ENCODE measurements around the gene TESMIN.

Gene TESMIN

DNA sequence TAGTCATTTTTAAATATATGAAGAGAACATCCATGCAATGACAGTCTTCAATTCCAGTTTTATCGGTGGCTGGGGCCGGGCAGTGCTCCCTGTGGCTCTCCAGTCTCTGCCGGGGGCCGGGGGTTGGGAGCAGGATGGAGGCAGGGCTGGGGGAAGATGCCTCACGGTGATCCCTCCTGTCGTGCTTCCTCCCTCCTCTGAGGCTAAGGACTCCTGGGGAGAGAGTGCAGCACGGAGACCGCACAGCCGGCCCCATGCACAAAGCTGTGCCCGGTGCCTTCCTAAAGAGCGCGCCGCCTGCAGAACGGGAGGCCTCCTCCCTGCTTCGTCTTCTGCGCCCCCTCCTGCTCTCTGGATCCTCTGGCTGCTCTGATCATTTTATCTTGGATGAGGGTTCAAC, 46.4 kb downstream of the TESMIN start:
- no peak for DNase-seq

DNA sequence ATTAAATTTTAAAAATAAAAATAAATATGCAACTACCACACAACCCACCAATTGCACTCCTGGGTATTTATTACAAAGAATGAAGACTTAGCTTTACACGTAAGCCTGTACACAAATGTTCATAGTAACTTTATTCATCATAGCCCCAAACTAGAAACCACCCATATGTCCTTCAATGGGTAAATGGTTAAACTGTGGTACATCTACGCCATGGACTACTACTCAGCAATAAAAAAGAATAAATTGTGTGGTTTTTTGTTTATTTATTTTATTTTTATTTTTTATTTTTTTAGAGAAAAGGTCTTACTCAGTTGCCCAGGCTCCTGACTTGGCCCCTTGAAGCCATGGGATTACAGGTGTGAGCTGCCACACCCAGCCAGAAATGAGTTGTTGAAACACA, 52.3 kb downstream of the TESMIN start:
- DNase-seq: no peak

DNA sequence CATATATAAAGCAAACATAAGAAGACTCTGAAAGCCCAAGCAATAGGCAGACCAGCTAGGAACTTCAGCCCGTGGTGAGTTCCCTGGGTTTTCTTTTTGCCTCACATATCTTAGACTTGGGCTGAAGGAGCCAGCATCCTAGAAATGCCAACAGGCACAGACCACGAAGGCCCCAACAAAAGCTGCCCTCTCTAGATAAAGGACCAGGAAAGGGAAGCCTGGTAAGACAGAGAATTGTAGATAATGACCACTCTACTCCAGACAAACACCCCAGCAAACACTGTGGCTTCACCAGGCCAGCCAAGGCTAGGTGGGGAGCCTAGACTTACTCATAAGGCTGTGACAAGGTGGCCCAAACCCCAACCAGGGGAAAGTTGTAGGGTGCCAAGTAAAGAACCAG, 55.8 kb downstream of the TESMIN start:
- DNase-seq: no peak

DNA sequence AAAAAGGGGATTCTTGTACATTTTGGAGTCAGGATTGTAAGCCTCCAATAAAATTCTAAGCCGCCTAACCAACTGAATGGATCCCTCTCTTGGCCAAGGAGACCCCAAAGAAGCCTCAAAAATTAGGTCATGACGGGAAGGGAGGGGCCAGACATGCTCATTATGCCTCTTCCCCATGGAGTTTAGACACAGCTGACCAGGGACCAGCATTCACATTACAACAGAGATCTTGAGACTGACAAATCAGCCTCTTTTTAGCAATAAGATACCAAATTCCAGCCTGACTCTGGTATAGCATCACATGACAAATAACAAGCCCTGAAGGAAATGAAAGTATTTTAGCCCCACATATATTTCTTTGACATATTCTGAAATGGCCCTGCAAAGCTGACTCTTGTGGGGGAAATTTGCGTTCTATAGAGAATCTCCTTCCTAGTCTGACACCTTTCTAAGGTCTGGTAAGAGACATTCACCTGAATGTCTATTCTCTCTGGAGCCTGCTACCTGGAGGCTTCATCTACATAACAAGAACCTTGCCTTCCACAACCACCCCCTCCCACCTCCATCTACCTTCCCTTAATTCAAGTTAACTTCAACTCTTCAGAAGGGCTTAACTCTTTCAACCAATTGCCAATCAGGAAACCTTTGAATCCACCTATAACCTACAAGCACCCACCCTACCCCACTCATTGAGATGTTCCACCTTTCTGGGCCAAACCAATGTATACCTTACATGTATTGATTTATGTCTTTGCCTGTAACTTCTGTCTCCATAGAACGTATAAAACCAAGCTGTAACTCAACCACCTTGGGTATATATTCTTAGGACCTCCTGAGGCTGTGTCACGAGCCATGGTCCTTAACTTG, 56.7 kb downstream of the TESMIN start:
- no peak for DNase-seq

DNA sequence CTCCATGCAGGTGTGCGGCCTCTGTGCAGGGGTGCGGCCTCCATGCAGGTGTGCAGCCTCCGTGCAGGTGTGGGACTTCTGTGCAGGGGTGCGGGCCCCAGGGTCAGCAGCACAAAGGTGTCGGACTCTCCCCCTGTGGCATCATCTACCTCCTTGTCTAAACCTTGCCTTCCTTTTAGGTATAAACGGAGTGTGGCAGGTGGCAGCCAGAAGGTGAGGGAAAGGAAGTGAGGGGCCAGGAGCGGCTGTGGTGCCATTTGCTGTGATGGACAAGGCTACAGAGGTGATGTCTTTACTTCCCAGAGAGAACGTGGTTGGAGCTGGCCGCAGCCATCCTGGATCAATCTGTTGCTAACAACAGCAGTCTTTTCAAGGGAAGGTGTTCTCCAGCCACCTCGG, 57.8 kb downstream of the TESMIN start:
- DNase-seq: no peak

DNA sequence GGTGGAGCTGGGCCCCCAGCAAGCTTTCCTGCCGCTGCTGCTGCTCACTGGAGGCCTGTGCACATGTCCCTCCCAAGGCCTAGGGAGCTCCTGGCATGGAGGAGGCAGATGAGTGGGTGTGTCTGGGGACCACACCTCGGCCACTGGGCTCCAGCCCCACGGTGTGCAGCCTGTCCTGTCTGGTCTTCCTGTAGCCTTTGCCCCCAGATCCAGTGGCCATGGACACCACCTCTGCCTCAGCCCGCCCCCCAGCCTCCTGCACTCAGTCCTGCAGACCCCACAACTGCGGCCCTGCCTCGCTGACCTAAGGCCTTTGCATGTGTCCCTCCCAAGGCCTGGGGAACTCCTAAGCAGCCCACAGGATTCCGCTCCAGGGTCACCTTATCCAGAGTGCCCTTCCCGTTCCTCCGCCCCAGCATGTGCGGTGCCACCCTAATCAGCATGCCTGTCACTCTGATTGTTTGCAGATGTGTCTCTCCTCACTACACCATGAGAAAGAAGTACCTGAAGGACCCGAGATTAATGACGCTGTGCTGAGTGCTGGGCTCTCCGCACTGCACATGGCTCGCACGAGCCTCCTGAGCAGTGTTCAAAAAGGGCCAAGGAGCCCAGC, 58.3 kb downstream of the TESMIN start:
- no peak for DNase-seq

DNA sequence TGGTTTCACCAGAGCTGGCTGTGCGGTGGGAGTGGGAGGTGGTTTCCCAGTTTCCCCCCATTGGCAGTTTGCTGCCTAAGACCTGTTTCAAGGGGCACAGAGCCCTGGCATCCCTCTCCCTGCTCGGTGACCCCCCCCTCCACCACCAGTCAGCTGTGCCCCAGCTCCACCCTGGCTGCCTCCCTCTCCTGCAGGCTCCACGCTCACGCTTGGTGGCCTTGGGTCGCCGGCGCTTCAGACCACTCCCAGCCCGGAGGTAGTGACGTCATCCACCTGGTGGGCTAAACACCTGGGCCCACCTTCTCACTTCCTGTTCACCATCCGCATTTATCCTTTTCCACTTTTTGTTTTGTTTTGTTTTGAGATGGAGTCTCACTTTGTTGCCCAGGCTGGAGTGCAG, 59.2 kb downstream of the TESMIN start:
- DNase-seq: no peak

DNA sequence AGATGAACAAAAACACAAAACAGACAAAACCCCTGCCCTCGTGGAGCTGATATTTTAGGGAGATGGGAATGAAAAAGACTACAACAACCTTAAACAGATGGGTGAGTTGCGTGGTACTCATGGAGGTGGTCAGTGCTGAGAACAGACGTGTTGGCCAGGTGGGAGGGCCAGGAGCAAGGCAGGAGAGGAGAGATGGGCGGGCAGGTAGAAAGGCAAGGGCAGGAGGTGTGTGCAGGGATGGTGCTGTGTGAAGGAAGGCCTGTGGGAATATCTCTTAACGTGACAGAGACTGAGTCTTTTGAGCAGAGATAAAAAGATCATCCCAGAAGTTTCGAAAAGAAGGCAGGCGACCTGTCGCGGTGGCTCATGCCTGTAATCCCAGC, 59.9 kb downstream of the TESMIN start:
- no peak for DNase-seq

DNA sequence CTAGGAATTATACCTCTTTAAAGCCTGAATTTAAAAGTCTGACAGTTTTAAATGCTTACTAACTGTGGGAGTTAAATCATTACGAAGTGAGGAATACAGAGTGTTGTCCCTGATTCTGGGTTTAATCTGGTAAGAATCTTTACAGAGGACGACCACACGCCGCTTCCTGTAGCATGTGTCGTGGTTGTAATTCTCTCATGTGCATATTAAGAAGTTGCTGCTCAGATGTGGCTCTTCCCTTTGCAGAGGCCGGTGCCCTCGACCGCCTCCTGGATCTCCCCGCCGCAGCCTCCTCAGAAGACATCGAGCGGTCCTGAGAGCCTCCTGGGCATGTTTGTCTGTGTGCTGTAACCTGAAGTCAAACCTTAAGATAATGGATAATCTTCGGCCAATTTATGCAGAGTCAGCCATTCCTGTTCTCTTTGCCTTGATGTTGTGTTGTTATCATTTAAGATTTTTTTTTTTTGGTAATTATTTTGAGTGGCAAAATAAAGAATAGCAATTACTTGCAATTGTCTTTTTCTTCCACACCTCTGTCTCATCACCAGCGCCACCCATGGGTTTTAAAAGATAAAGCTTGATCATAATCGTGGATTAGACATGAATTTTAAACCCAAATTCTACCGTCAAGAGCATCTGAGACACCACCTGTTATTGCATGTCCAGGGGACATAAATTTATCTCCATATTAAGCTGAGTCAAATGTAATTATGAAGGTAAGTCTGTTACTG, 60.5 kb downstream of the TESMIN start:
- no peak for DNase-seq

DNA sequence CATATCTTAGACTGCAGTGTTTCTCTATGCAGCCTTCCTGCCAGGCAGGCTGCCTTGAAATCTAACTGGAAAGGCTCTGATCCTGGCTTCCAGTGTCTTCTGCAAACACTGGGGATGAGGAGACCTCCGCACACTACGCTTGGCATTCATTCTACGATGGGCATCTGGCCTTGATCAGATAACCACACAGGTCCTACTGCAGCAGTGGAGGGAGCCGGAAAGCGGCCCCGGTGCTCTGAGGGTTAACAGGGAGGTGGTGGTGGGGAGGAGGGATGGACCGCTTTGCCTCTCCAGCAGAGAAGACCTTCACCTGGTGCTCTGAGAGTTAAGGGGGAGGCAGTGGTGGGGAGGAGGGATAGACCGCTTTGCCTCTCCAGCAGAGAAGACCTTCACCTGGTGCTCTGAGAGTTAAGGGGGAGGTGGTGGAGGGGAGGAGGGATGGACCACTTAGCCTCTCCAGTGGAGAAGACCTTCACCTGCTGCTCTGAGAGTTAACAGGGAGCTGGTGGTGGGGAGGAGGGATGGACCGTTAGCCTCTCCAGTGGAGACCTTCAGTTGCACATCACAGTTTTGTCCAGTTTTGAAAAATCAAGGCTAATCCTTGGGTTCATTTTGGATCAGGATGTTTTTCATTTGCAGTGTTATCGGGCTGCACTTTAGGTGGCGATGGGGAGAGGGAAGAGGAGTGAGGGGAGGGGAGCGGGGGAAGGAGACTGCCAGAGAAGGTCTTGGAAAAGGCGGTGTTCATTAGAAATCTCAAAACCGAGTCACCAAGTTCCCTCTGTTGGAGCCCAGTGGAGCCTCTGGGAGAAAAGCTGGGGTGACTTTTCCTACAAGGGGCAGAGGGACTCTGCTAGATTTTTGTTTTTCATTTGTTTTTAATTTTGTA, 61.3 kb downstream of the TESMIN start:
- no peak for DNase-seq

DNA sequence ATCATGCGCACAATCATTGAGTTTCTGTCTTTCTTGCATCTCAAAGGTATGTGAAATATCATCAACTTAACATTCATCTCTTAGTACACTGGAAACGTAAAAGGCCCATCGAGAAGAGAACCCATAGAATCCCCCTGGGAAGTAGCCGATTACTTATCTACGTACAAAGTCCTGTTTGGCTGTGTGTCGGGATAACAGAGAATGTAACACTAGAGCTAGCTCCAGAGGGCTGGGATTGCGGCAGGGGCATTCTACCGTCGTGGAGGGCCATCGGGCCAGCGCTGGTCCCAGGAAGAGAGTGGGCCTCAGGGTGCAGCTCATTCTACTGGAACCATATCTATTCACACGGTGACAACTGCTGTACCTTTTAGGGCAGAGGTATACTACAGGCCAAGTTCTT, 62.4 kb downstream of the TESMIN start:
- DNase-seq: no peak

DNA sequence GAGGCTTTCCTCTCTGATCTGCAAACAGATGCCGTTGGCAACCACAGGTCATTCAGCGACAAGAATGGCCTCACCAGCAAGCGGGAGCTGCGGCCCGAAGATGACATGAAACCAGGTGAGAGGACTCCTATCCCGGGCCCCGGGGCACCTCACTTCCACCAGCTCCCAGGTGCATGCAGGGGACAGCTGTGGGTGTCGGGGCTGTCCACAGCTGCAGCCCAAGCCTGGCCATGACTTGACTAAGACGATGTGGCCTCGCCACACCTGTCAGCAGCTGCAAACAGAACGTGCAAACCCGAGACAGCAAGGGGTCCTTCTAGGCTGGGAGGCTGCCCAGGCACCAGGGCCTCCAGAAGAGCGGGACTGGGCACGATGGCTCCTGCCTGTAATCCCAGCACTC, 63.3 kb downstream of the TESMIN start:
- DNase-seq: no peak

DNA sequence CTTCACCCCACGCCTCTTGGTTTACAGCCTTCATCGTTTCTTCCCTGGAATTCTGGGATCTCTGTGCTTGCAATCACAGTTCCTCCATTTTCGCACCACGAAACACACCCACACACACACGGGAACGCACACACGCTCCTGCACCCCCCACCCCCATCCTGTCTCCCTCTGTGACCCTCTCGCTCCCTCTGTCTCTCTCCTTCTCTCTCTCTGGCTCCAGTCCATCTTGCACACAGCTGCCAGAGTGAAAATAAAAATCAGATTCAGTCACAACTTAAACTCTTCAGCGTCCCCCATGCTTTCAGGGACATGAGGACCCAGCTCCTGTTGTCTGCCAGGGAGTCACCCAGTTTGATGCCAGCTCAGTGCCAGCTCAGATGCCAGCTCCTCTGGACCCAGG, 64.0 kb downstream of the TESMIN start:
- no peak for DNase-seq

DNA sequence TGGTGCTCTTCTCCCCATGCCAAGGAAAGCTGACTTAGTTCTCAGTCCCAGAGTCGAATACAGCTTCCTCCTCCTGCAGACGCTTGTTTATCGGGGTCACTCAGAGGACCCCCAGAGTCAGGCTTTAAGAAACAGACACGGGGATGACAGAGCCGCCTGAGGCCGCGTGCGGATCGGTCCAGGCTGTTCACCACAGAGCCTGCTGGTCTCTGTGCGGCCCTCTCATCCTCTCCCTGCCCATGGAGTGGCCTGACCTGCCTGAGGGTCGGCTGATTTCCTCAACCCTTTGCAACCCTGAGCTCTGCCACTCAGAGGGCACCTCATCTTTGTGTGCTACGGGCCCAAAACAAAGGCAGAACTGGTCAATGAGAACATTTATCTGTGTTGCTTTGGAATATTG, 64.8 kb downstream of the TESMIN start:
- DNase-seq: no peak

DNA sequence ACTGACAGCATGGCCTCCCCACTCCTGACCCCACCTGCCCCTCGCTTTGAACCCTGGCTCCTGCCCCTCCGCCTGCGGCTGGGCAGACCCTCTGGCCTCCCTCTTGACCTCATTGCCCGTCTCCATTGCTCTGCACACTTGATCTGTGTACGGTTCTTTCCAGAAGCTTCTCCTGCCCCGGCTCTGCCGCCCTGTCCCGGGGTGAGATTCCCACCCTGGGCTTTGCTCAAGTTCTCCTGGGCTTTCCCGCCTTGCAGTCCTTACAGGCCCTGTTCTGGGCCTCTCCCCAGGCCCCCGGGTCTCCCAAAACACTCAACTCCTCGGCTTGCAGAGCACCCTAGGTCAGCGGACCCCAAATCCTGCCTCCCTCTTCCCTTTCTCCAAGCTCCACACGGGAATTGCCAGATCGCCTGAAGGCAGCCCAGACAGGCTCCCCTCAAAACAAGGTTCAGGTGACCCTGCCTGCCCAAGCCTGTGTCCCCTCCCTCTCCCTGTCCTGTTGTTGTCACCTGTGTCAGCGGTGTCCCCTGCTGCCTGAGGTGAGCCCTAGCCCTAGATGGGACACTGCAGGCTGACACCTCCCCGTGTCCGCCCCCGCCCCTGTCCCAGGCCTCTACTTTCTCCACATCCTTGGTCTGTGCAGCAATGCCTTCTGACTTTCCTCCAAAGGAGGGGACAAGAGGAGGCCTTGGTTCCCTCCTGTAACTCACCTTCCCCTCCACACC, 65.5 kb downstream of the TESMIN start:
- DNase-seq: no peak

DNA sequence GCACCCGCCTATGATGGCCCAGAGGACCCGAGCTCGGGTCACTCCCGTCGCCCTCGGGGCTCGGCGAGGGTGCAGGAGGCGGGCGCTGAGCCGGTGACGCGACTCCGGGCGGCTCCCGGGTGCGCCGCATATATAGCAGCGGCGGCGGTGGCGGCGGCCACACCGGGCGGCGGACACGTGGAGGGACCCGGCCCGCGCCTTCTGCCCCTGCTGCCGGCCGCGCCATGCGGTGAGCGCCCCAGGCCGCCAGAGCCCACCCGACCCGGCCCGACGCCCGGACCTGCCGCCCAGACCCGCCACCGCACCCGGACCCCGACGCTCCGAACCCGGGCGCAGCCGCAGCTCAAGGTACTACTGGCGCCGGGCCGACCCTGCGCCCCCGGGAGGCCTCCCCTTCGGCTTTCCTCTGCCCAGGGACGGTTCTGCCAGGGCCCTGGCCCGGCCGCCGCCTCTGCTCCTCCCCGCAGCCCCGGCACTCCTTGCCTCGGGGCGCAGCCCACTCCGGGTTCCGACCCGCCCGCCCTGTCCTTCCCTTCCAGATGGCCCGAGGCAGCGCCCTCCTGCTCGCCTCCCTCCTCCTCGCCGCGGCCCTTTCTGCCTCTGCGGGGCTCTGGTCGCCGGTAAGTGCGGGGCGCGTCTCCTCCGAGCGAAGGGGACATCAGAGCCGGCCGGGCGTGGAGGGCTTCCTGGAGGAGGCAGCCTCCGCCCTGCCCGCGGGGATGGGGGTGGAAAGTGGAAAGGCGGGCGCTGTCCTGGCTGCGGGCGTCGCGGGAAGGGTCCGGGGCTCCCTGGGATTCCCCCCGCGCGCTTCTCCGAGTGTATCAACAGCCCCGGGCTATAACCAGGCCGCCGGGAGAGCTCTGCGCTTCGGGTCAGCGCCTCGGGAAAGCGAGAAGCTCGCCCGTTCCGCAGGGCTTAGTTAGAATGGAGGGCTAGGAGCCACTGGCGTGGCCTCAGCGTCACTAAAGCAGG, 66.6 kb downstream of the TESMIN start, which contains the start of gene GAL:
TSS of gene GAL (plus strand) at position 160 of the 972 bp plus-strand sequence. CDS start at position 540, 380 bp downstream.
- no peak for DNase-seq

DNA sequence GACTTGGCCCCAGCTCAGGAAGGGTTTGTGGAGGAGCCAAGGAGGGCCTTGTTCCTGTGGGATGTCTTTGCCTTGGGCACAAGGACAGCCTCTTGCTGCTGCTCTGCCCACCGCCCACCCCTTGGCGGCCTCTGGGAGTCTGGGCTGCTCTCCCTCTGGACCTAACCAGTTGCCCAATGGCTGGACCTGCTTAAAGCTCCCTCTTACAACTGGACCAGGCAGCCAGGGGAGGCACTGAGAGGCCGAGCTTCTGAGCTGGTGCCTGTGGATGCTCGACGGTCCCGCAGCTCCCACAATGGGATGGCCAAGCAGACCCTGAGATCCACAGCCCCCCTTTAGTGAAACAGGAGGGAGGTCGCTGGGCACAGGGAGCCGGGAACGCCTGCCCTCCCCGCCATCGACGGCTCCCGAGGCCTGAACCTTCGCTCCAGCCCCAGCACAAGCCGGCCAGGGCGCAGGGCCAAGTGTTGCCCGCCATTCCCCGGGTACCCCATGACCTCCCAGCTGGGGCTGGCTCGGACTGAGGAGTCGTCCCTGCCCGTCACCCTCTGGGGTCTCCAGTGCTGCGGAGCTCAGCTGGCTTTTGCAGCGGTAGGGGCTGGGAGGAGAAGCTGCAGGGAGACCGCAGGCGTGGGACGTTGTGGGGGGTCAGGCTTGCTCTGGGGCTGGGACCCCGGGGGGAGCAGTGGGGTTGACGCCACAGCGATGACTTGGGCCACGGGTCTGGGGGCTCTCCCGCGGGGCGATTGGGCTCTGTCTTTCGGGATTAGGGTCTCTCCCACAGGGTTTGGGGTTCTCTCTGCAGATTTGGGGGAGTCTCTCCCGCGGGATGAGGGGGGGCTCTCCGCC, 67.6 kb downstream of the TESMIN start:
- no peak for DNase-seq

DNA sequence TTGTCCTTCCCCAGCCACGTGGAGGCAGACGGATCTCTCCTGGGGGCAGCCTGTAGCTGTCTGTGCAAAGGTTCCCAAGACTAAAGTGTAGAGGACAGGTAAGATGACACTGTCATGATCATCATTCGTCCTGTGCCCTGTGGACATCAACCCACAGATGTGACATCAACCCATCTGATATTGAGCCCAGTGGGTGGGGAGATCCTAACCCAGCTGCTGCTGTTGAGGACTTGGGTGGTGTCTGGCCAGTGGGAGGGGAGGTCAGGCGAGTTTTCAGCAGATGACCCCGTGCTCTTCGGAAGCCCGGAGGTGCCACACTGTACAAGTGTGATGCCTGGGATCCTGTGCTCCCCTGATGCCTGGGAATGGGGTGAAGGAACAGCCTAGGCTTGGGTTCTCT, 68.2 kb downstream of the TESMIN start:
- no peak for DNase-seq

DNA sequence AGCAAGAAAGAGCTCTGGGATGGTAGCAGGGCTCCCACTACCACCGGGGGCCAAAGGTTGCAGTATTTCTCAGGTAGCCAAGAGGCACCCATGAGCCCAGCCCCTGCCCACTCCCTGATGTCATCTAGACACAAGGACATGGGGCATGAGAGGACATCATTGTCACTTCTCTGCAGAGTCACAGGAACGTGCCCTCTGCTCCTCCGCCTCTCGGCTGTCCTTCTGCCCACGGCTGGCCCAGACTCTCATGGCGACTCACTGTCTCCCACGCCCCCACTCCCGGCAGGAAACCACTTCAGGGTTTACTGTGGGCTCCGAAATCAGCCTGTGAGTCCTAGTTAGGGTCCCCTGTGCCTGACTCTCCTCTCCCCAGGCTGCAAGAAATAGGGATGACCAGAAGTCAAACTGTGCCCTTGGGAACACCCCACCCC, 68.8 kb downstream of the TESMIN start:
- DNase-seq: no peak
